HG03342 (cell line): ENCODE results near the gene SPATS2L.

Experiments
- ATAC-seq: cut with Tn5 transposase; IDR thresholded peaks from one replicate; pipeline ENCODE4 v1.9.1; 2021; ENCODE audit warnings: mild to moderate bottlenecking, moderate library complexity; ENCODE audit not compliant: unreplicated experiment

Gene SPATS2L

DNA sequence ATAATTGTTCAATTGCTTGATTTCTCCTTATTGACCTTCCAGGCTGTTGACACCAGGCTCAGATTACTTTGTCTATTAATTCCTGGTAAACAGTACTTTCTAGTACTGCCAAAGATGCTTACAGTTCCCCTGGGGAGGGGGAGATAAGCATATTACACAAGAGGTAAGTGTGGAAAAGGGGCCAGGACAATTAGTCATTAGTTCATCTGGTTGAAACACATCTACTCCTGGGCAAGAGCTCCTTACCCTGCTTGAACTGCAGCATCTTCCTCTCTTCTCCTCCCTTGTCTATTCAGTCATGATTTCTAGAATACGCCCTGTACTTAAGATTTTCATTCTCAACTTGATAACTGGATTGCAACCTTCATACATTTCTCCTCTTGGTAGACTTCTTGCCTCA, 10.4 kb upstream of the SPATS2L start:
- no peak for ATAC-seq

DNA sequence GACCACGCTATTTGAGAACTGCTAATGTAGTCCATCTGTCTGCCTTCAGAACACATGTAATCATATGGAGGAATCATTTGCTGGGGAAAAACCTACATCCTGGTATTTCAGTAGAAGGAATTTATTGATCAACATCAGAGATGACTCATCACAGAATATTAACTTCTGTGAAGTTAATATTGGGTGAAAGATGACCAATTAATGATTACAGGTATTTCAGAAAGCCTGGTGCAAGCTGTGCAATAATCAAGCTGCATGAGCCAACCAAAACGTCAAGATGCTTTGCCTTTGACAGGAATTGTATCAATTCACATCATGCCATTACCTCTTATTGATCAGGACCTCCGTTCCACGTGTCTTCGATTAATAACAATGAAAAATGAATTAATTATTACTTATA, 9.4 kb upstream of the SPATS2L start:
- ATAC-seq = no peak

DNA sequence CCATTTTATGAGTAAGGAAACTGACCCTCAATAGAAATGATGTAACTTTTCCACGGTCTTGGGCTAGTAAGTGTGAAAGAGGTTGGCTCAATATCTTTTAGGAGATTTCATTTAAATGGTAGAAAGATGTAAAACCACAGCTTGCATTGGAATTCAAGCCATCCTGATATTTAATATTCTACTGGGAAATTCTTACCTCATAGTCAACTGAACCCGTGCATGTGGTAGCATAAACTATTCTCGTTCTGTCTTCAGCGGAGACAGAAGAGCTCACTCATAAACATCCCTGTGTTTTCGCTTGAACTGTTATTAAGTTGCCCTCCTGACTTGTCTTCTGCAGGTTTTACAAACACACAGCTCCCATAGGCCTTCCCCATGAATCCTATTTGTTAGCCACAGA, 8.5 kb upstream of the SPATS2L start:
- ATAC-seq = no peak

DNA sequence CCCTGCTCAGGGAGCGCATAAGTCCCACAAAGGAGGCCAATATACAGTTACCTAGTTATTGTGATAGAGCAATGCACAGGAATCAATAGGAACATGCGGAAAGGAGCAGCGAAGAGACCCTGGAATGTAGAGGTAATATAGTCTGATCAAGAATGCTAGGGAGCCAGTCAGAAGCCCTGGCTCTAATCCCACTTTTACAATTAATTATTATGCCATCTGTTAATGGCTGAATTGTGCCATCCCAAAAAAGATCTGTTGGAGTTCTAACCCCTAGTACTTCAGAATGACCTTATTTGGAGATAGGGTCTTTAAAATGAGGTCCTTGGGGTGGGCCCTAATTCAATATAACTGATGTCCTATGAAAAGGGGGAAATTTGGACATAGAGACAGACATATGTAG, 7.7 kb upstream of the SPATS2L start:
- ATAC-seq = no peak

DNA sequence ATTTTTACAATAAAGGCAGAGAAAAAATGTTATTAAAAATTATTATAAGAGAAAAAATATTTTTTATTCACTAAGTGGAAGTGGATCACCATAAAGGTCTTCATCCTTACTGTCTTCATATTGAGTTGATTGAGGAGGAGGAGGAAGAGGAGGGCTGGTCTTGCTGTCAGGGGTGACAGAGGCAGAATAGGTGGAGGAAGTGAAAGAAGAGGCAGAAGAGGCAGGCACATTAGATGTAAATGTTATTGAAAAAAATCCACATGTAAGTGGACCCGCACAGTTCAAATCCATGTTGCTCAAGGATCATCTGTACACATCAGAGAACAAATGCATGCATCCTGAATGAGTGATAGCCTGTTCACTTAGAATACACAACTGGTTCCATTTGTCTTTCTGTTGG, 6.4 kb upstream of the SPATS2L start:
- no peak for ATAC-seq

DNA sequence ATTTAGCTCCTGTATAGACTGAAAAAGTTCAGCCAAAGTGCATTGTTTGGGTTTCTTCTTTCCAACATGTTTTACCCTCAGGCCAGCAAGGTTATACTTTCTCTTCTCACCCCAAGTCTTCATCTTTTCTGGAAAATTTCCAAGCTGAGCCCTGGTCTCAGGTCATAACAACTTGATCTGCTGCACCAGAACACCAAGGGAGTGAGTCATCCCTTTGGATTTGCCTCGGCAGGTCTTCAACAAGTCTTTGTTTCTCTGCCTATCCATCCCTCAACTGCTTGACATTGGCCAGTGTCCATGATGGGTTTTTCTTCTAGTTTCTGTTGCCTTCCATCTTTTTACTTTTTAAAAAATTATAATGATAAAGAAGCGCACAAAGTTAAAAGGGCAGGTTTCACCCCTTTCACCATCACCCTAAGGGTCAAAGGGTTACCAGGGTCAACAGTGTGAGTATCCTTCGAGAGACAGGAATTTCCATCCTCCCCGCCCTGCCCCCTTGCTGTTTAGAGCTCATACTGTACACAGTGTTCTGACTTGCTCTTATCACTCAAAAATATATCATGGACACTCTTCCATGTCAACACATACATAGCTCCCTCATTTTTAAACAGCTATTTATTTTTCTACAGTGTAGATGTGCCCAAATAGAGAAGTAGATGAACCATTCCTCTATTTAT, 5.7 kb upstream of the SPATS2L start:
- no peak for ATAC-seq

DNA sequence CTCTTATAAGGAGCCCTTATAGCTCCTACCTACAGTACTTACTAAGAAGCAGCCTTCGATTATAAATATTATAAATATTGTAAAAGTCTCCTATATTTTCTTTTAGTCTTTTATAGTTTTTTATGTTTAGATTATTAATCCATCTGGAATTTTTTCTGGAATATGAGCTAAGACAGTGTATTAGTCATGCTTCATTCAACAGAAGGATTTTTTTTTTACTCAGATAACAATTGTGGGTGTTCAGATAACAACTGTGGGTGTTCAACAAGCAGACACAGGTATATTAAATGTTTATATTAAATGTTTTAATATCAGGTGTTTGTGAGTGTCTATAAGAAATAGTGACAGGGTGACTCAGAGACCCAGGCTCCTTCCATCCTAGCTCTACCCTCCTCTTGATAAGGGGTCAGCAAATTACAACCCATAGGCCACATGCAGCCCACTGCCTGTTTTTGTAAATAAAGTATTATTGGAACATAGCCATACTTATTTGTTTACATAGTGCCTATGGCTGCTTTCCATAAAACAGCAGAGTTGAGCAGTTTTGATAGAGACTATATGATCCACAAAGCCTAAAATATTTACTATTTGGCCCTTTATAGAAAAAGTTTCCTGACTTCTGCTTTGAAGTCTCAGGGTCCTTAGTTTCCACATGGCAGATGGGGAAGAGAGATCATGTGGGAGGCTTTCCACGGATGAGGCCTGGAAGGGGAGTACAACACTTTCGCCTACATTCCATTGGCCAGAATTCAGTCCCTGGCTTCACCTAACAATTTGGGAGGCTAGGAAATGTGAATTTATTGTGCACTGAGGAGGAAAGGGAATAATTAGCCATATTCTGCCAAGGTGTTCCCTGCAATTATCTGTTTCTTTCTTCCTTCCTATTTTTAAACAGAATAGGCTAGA, 4.3 kb upstream of the SPATS2L start:
- ATAC-seq = no peak

DNA sequence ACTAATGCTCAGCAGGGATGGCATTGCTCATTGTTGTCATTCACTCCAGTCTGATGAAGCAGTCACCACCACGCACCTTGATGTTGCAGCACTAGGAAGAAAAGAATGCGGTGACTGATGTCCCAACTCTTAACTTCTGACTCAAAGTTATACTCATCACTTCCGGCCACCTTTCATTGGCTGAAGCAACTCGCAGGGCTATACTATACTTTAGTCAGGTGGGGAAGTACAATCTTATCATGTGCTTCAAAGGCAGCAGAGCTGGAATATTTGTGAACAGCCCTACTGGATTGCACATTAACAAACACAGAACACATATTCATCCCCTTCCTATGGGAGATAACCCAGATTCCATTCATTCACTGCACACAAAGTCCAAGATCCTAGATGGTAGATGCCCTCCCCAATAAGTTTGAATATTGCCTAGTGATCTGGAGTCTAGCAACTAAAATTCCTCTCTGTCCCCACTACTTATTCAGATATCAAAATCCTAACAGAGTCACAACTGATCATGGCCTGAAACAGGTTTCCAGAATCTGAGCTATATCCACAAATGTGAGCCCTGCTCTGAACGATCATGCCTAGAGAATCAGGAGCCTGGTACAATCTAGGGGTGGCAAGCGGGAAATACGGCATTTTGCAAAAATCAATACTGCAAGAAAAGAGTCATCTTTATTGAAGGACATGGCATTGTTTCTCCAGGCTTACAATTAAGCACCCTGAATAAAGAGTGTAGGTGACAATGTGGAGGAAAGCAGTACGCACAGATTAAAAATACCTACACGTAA, 3.4 kb upstream of the SPATS2L start:
- no peak for ATAC-seq

DNA sequence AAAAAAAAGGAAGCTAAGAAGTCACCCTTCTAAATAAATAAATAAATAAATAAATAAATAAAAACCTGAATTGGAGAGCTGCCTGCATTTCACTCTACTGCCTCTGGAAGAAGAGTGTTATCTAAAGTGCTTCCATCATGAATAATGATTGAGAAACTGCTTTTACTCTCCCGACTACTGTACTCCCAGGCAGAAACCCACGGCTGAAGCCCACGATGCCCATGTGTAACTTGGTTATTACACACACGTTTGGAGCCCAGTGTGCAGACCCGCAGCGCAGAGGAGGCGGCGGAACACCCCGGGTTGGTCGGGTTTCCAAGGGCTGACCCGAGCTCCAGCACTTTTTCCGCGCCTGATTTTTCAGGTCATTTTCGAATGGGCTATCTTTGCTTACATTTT, 697 bp upstream of the SPATS2L start:
- no peak for ATAC-seq

DNA sequence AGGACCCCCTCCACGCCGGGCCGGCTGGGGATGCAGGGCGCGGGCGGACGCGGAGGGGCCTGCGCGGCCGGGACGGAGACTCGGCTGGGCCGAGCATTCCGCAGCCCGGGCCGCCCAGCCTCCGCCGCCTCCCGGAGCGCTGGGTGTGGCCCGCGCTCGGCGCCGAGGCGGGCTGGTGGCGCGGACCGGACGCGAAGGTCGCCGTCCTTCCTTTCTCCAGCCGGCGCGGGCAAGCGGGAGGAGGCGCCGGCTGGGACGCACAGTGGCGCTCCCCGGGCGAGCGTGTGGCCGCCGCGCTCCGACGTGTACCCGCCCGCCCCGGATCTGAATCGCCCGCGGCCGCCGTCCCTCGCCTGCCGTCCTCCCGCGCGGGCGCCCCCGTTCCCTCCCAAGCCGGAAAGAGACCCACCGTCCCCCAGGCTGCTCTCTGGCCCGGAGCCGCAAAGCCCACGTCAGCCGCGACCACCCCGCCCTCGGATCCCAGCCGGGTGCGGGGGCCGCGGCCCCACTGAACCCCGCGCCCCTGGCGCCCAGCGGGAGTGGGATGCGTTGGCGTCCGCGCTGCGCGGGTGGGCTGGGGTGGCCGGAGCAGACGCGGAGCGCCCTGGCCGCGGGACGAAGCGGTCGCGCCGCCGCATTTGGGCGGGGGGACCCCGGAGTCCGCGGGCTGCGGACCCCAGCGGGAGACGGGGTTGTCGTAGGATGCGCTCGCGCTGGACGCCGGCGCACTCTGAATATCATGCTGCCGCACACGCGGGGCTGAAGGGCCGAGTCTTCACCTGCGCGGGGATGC, 634 bp downstream of the SPATS2L start:
- ATAC-seq = peak; percentile 53

DNA sequence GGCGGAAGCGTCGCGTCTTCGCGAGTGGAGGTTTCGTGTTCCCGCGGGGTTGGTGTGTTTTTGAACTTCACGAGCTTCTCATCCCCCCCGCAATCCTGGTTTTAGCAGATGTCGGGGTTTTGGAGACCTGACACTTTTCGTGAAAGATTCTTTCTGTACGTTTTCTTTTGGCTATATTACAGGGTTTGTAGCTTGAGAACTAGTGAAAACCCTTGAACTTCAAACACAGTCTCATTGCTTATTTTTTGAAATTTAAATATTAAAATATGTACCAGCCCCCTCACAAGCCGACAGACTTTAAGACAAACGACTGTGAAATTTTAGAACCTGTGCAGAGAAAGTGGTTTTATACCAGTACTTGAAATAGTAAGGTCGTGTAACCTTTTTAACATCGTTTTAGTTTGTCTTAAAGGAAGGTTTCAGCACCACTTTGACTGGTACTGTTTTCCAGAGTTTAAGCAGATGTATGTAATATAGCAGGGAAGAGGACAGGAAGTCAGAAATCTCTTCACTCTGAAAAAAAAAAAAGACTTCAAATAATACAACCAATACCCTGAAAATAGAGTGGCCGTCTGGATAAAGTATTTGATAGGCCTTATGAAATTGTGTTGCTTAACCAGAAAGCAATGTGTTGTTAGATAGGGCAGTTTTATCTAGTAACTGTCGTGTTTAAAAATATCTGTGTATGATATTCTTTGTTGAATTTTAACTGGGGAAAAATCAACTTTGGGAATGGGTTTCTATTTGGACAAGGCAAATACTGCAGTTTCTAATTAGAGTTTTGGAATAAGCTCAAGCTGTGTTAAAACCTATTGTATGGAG, 1.4 kb downstream of the SPATS2L start:
- ATAC-seq = no peak

DNA sequence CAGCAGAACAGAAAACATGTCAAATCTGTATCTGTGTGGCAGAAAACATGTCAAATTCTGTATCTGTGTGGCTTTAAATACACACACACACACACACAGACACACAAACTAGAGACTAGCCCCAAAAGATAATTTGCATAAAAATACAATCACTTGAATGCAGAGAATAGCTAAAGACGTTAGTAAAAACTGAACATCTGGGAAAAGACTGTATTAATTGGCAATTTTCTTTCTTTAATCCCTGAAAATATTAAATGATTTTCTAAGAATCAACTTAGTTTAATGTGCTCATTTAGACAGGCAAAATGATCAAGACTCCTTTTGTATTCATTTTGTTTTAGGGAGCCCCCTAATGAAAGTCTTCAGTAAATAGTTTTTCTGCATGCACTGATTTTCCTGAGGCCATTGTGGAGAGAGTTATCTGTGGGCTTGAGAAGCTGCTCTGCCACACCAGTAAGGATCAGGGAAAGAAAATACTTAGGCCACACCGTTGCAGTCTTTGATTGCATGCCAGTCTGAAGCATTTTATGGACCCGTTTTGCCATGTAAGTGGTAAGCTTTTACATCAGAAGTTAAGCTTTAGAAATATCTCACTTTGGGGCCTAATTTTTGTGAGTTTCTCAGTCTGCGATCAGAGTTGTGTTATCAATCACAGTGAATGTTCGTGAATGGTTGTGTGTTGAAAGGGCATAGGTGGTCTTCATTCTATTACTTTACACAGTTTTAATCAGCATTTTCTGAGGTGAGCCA, 2.2 kb downstream of the SPATS2L start:
- ATAC-seq = no peak

DNA sequence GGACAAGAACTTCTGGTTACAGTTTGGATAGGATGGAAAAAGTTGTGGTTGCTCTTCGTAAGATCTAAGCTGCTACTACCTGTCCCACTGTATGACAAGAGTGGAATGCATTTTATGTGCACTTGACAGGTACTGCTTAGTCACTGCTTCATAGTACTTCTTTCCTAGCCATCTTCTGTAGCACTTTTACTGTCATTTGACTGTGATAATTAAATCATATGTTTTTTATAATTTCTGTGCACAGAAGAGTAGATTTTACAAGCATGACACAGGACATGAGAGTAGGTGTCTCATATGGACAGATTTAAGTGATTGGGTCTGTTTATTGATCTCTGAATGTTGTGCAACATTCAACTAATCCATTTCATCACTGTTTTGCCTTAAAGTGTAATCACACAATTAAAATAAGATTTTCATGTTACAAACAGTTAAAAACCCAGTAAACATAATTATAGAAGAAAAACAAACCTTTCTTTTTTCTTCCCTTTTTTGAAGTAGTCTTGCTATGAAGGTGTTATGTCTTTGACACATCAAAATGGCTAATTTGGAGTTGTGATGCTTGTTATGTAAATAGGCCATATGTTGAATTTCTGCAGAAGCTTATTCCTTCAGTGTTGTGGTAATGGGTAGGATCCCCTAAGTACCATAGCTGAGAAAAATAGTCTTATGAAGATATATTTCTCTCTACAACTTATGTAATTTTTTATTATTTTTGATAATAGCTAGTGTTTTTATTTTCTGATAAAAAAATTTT, 3.0 kb downstream of the SPATS2L start:
- no peak for ATAC-seq

DNA sequence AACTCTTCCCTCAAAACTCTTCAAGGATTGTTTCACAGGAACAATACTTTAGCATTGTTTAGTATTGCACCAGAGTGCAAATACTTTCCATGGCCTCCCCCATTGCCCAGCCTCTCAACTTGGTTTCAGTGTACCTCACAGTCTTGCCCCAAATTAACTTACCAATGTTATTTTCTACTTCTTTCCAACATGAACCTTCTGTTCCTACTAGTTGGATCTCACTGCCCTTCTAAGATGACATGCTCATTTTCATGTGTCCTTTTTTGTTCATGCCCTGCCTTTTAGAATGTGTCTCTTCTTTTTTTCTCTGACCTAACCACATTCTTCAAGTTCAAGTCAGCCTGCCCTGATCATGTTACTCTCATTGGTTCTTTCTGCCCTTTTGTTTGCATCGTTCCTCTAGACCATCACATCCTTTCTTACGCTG, 4.1 kb downstream of the SPATS2L start:
- no peak for ATAC-seq

DNA sequence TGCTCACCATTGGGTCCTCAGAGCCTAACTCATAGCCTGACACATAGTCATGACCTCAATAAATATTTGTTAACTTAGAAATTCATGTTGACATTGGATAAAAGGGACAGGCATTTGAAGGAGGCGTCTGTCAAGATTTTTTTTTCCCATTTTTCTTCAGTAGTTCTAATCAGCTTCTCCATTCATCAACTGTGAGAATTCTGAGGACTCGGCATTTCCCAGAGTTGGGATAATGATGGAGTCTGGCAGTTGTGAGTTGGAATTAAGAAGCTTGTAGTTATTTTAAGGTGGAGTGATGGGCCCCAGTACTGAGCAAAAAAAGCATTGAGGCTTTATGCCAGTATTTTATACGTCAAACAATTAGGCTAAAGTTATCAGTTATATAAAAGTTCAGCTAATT, 4.6 kb downstream of the SPATS2L start:
- ATAC-seq = no peak

DNA sequence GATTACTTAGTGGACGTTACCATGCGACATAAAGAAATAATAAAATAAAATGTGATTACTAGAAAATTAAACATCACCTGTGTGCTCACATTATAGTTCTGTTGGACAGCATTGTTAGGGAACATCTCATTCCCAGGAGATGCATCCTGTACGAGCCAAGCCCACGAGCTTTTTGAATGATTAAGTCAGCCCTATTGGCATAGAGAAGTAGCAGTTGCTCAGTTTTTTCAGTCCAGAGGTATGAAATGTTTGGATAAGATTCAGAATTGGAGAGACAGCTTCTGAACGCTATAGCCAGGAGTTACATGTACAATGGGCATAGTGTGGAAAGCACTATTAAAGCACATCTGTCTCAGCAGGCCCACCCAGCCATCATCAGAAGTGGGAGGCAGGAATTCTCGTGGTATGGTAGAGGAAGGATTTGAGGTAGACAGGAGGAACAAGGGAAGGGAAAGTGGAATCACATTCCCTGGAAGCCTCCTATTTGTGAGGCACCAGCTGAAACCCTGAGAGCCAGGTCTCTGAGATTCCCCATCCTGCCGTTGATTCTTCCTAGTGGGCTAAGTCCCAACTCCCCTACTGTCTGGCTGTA, 8.6 kb downstream of the SPATS2L start:
- no peak for ATAC-seq

DNA sequence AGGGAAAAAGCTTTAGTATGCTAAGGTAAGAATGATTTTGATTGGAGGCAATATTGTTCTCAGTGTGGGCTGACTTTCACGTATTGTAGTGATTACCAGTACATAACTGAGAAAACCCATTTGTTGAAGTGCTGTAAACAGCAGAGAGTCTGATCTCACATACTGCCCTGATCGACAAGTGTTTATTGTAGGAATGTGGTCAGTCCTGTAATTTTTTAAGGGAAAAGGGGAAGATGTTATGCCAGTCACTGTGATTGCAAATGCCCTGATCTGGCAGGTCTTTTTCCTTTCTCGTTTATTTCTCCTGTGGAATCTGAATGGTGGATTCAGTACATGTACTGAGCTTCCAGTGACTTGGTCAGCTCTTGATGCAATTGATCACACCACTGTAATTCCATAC, 11.5 kb downstream of the SPATS2L start:
- ATAC-seq = no peak

DNA sequence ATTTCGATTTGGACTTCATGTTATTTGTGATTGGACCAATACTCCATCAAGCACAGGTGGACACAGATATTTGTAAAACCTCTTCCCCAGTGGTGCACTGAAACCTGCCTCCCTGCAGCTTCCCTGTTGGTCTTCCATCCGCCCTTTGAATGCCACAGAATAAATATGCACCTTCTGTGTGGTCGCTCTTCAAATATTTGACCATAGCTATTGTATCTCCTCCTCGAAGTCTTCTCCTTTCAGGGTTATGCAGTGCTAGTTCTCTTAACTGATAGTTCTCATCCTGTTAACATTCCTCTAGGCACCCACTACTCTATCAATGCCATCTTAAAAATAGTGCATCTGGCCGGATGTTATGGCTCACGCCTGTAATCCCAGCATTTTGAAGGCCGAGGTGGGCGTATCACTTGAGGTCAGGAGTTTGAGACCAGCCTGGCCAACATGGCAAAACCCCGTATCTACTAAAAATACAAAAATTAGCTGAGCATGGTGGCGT, 12.5 kb downstream of the SPATS2L start:
- no peak for ATAC-seq
